GM19240 (cell line): Measurements from ENCODE around the gene S100A4.

Experiments
- DNase-seq: peaks from one replicate; pipeline ENCODE4 v3.0.0; 2011; ENCODE audit warnings: low spot score; ENCODE audit not compliant: insufficient read length

Gene S100A4

GRCh38 chr1:153547560-153548551 lies 2.2 kb upstream of the S100A4 start:
- no peak for DNase-seq

GRCh38 chr1:153546796-153547559 lies 1.4 kb upstream of the S100A4 start:
- DNase-seq = no peak

DNA sequence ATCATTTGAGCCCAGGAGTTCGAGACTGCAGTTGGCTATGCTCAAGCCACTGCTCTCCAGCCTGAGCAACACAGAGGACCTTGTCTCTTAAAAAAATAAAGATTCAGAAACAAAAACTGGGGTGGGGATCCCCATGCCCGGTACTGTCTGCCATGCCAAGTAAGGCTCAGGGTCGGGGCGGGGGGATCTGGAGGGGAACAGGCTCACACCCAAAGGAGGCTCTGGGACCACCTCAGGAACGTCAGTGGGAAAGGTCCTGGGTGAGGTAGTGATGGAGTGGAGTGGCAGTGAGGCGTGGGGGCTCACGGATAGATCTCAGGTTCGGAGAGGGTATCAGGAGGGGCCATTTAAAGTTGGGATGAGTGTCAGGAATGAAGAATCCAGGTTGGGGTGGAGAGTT lies 765 bp upstream of the S100A4 start:
- no peak for DNase-seq

DNA sequence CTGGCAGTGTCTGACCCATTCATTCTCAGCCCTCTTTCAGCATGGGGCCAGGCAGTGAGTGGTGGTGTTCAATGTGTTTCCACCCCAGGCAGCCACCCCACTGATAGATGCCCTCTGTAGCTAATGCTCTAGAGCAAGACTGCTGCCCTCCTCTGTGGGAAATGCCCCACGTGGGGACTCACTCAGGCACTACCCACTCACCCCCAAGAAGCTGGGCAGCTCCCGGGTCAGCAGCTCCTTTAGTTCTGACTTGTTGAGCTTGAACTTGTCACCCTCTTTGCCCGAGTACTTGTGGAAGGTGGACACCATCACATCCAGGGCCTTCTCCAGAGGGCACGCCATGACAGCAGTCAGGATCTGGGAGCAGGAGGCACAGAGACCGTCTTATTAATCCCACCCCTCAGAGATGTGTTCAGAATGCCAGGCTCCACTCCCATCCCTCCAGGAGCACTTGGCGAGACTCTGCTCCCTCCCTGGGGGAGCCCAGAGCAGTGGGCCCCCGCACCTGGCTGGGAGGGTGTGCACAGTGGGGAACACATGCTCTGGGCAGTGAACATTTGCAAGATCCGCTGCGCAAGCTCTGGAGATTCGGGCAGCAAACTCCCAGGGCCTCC lies 1.0 kb downstream of the S100A4 start:
- no peak for DNase-seq

DNA sequence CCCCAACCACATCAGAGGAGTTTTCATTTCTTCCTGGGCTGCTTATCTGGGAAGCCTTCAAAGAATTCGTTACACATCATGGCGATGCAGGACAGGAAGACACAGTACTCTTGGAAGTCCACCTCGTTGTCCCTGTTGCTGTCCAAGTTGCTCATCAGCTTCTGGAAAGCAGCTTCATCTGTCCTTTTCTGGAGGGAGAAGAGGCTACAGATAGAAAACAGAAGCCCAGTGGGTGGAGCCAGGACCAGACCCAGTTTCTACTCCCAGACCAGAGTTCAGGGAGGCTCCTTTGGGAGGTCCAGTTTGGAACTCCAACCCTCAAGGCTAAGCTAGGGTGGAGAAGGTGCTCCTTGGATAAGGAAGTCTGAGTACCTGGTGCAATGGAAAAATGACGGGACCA lies 1.9 kb downstream of the S100A4 start:
- no peak for DNase-seq

DNA sequence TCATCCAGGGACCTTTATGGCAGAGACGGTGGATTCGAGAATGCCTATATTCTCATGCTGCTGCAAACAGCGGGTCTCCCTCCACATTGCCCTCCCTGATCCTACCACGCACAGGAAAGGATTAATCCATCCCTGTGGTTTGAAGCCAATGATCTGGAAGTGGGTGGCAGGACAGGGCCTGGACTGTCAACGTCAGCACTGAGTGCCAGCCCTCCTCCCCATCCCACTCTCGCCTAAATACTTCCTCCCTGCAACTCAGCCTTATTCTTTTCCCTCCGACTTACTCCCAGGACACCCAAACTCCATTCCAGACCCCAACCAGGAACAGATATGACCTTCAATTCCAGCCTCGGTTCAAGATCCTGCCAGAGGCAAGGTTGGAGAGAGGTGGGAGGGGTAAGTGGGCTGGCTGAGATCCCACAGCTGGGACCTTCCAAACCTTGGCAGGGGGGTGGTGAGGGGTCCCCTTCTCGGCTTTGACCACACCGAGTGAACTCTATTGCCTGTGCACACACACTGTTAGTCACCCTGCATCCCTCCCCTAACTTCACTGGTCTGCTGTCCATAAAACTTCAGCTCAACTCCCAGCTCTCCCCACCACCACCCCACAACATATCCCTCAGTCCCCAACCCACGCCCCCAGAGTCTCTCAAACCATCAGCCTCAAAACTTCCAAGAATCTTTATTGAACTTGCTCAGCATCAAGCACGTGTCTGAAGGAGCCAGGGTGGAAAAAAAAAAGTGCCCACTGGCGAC lies 2.5 kb downstream of the S100A4 start:
- DNase-seq = no peak

GRCh38 chr1:153541641-153542590 lies 3.7 kb downstream of the S100A4 start:
- DNase-seq = no peak

DNA sequence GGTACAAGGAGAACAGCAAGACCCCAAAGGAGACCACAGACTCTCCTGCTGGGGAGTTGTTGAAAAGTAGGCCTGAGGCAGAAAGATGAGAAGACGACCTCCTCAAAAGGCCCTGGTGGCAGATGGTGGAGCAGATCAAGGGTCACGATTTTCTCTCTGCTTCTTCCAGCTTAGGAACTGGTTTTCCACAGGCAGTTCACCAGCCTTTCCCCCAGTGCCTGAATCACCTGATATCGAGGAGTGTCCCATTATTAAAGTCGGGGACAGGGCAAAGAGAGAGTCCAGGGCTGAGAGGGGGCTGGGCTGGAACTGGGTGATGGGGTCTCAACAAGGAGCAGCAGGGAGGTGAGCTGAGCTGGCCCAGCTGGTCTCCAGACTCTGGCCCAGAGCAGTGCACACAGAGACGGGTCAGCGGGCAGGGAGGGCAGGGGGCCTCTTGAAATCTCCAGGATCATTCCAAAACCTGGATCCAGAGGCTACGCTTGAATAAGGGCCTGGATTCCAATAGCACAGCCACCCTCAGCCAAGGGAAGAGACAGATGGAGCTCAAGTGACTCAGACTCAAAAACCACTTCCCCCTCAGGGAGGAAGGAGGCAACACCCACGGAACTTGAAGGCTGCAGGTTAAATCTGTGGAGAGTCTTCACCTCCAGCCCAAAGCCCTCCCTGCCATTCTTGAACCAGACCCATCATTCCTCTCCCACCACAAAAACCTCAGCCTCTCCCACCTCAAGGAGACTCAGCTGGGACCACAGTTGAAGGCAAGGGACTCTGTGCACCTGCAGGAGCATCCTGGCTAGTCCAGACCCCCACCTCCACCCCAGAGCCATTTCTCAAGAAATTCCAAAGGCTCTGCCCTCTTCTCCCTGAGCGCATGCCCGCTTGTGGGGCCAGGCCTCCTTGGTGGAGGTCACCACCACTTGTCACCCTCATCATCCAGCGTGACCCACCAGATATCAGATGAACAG lies 4.9 kb downstream of the S100A4 start, which contains the start of gene S100A5:
Gene S100A5, minus strand, starts transcription at position 541 of the 968 bp plus-strand sequence. CDS start 743 bp downstream, outside the sequence.
- DNase-seq = no peak

GRCh38 chr1:153539395-153540093 lies 6.1 kb downstream of the S100A4 start:
- no peak for DNase-seq

GRCh38 chr1:153538315-153538821 lies 7.2 kb downstream of the S100A4 start:
- no peak for DNase-seq

- DNase-seq = no peak
Observed at GRCh38 chr1:153537376-153537730, 8.3 kb downstream of the S100A4 start.

DNA sequence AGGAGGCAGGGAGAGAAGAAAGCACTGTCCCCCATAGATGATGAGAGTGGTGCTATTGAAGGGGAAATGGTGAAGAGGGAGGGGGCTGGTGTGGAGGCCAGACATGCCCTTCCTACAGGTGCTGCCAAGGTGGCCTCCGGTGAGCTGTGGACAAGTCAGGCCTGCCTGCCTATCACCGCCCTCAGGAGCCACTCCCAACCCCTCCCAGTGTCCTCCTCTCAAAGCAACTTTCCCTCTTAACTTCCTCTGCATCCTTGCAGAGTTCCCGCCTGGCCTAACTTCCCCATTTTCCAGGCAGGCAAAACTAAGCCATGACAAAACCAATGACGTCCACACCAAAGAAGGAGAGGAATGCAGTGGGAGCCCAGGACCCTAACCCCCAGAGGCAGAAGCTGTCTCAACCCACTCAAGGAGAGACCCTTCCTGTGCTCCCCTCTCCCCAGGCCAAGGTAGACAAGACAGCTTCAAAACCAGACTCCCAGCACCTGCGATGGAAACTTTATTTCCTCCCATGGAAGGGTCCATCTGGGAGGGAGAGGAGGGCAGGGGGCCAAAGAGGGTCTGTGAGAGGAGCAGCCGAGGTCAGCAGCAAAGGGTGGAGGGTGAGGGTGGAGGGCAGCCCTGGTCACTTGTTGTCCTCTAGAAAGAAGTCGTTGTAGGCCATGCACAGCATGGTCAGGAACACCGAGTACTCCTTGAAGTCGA lies 8.8 kb downstream of the S100A4 start:
- DNase-seq = no peak

- no peak for DNase-seq
Observed at GRCh38 chr1:153536012-153536670, 9.5 kb downstream of the S100A4 start.

DNA sequence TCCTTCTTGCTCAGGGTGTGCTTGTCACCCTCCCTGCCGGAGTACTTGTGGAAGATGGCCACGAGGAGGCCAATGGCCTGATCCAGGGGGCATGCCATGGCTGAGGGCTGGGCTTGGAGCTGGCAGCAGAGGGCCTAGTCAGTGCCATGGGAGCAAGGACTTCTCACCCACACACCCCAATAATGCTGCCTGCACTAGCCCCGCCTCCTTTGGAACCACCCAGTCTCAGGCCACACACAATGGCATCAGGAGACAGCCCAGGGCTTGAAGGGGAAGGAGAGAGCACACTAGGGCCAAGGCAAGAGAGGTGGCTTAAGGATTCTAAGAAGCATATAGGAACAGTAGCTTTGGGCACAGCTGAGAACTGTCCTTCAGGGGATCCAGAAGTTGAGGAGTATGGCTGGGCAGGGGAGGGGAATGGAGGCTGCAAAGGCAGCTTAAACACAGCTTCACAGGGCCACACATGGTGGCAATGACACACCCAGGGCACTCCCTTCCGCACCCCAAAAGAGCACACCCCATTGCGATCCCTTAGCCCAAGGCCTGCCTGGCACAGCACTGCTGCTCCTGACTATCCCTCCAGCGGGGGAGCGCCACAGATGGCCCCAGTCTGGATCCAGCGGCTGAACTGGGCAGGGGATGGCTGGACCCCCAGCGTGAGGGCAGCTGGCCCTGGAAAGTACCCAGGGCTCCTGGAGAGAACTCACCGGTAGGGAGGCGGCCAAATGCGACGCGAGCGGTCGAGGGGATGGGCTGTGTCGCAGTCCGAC lies 10.2 kb downstream of the S100A4 start, which contains the start of gene S100A6:
Gene S100A6, minus strand, starts transcription at position 750 of the 770 bp plus-strand sequence. Its CDS starts 652 bp downstream, at position 98.
- no peak for DNase-seq

DNA sequence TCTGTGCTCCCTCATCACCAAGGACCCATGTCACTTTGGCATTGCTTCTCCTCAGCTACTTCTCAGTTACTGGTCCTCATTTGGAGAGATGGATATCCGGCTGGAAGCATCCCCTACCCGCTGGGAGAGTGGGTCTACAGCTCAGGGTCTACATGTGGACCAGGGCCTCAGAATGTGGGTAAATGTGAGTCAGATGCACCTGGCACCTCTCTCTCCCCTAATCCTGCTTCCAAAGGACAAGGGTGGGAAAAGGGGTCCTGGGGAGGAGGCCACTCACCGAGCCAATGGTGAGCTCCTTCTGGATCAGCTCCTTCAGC lies 10.7 kb downstream of the S100A4 start:
- no peak for DNase-seq
